Lung (tissue), 12 donors: ENCODE measurements around the gene SPAG17. TPM values are rescaled to one million over a fixed set of nuclear protein-coding genes. Genes with fewer than 3 reads are reported as not detected.
"Not testable (repeated sequence)": the region's sequence is repeated elsewhere in the genome, so short reads cannot be mapped to it uniquely, and the experiment has no call there.

ENCODE experiments used
- ATAC-seq: fragments of 200-7000 bp; cut with Tn5 transposase; one replicate; pipeline ENCODE4 v1.9.1; 2020; ENCODE audit warnings: moderate number of reproducible peaks; ENCODE audit not compliant: insufficient read depth, low FRiP score
- DNase-seq, 3 donors: peaks; one replicate each; pipeline ENCODE4 v3.0.0-alpha.2; 2013 to 2017
- H3K27ac ChIP-seq, 2 donors: one replicate each; pipeline ENCODE4 v1.5.1; 2013; ENCODE audit warnings: mild to moderate bottlenecking in 2 of 2, moderate library complexity in 2 of 2, control low read depth in 1 of 2, inconsistent platforms in 1 of 2, low read depth in 1 of 2, low read length in 1 of 2
- H3K27me3 ChIP-seq, 3 donors: one replicate each; pipeline ENCODE4 v1.5.1; 2013; ENCODE audit warnings: low read length in 2 of 3; ENCODE audit not compliant: control insufficient read depth in 3 of 3, insufficient read depth in 3 of 3
- H3K36me3 ChIP-seq, 4 donors: one replicate each; pipeline ENCODE4 v1.5.1; 2013; ENCODE audit warnings: low read length in 4 of 4, mild to moderate bottlenecking in 1 of 4, moderate library complexity in 1 of 4; ENCODE audit not compliant: control insufficient read depth in 4 of 4, insufficient read depth in 4 of 4
- H3K4me1 ChIP-seq, 5 donors: one replicate each; pipeline ENCODE4 v1.5.1; 2013; ENCODE audit warnings: low read length in 5 of 5, mild to moderate bottlenecking in 2 of 5, moderate library complexity in 1 of 5; ENCODE audit not compliant: control insufficient read depth in 5 of 5, insufficient read depth in 5 of 5
- H3K4me3 ChIP-seq: one replicate; pipeline ENCODE4 v1.5.1; 2013; ENCODE audit warnings: mild to moderate bottlenecking, control low read depth, moderate library complexity
- H3K9ac ChIP-seq, 2 donors: one replicate each; pipeline ENCODE4 v1.5.1; 2013; ENCODE audit warnings: low read length in 2 of 2, control low read depth in 1 of 2; ENCODE audit not compliant: insufficient read depth in 1 of 2
- H3K9me3 ChIP-seq, 4 donors: one replicate each; pipeline ENCODE4 v1.5.1; 2013; ENCODE audit warnings: low read length in 3 of 4, mild to moderate bottlenecking in 1 of 4, moderate library complexity in 1 of 4; ENCODE audit not compliant: control insufficient read depth in 4 of 4, insufficient read depth in 3 of 4
- CTCF ChIP-seq: IDR thresholded peaks from 2 replicates; pipeline ENCODE4 v1.5.1; 2012; ENCODE audit warnings: mild to moderate bottlenecking; ENCODE audit errors: control extremely low read depth, extremely low read depth
- WGBS, 2 donors: extraction: QIAGEN DNeasy Blood & Tissue Kit; methylation state at CpG; one replicate each; pipeline ENCODE4 v1.1.7; 2013; 5-methylcytosine and 5-hydroxymethylcytosine counted together
- polyA plus RNA-seq, 2 donors: library from polyadenylated mRNA; stranded (reverse); fragments of 200-250 nt; gene quantifications; one replicate each; pipeline ENCODE4 v1.2.1, GENCODE V29; 2013
- total RNA-seq, 2 donors: library from RNA; depleted of rRNA in 1 of 2; stranded (reverse); fragments of >200 nt in 1 of 2; gene quantifications; one replicate each; pipeline ENCODE4 v1.2.1, GENCODE V29; 2014 to 2021
- donor health status: control.
- donor health status: control.
- donor health status: Bipolar disorder and iron deficiency.
- donor health status: healthy.
- donor health status: DM: yes; HTN: yes; CAD: no.

SPAG17 gene
- total and polyA plus RNA-seq, 4 donors, result 3.3 to 40.0 (median 12.4) TPM

GRCh38 chr1:117925981-117926380 lies 259.0 kb downstream of the SPAG17 start:
- H3K4me3 ChIP-seq, result no peak overlapping the region
- H3K4me1 ChIP-seq, result peaks cover 0 to 21% (median 10%) of the 10 kb centered on the region in 5 donors
- no peak for ATAC-seq
- DNase-seq, result no peak
- H3K27me3 ChIP-seq, result no peaks in the 10 kb centered on the region
- 41 to 69% methylated on average over 3 of the region's 3 CpGs for WGBS, 2 donors
- no peaks in the 10 kb centered on the region for H3K9me3 ChIP-seq
- no peak overlapping the region for H3K9ac ChIP-seq
- TF ChIP-seq CTCF, result no peak
- H3K27ac ChIP-seq, result no peak overlapping the region
- peaks cover 0 to 10% (median 0%) of the 10 kb centered on the region in 4 donors for H3K36me3 ChIP-seq

GRCh38 chr1:117922717-117923116 lies 262.3 kb downstream of the SPAG17 start:
- H3K9me3 ChIP-seq, H3K4me3 ChIP-seq, H3K27me3 ChIP-seq, H3K9ac ChIP-seq, H3K36me3 ChIP-seq, ATAC-seq, H3K27ac ChIP-seq, H3K4me1 ChIP-seq, DNase-seq: not testable (repeated sequence)
- 89 to 97% methylated on average over 7 of the region's 7 CpGs for WGBS, 2 donors

- Histone ChIP-seq H3K9ac (no peak overlapping the region), H3K4me3 (no peak overlapping the region), H3K27ac (no peak overlapping the region), H3K9me3 (no peaks in the 10 kb centered on the region), H3K4me1 (peaks cover 0 to 3% (median 0%) of the 10 kb centered on the region in 5 donors), H3K27me3 (no peaks in the 10 kb centered on the region), H3K36me3 (peaks cover 2 to 12% (median 10%) of the 10 kb centered on the region in 4 donors)
- no peak for DNase-seq
- ATAC-seq, result no peak
- WGBS, 2 donors, result 99% methylated on average over 2 of the region's 2 CpGs
- no peak for TF ChIP-seq CTCF
These were observed 263.0 kb downstream of the SPAG17 start for GRCh38 chr1:117921991-117922390.

- Histone ChIP-seq H3K27me3 (no peaks in the 10 kb centered on the region), H3K9ac (no peak overlapping the region), H3K4me3 (no peak overlapping the region), H3K4me1 (peaks cover 0 to 3% (median 0%) of the 10 kb centered on the region in 5 donors), H3K27ac (no peak overlapping the region), H3K9me3 (no peaks in the 10 kb centered on the region), H3K36me3 (peaks cover 7 to 21% (median 18%) of the 10 kb centered on the region in 4 donors)
- no peak for ATAC-seq
- DNase-seq, result no peak
- no peak for TF ChIP-seq CTCF
These were observed 265.7 kb downstream of the SPAG17 start for GRCh38 chr1:117919376-117919775.
